SK-N-MC (cell line): ENCODE results near the gene SCRT2.

Experiments used
- EZH2 ChIP-seq: fragments of 200-600 bp; sonication (generic); IDR thresholded peaks from one replicate; pipeline ENCODE4 v1.6.1; 2017; ENCODE audit warnings: antibody characterized with exemption
- POLR2AphosphoS5 ChIP-seq: IDR thresholded peaks from 2 replicates; pipeline ENCODE4 v1.6.1; 2012; ENCODE audit warnings: mild to moderate bottlenecking, low read depth, low read length, borderline replicate concordance

DNA sequence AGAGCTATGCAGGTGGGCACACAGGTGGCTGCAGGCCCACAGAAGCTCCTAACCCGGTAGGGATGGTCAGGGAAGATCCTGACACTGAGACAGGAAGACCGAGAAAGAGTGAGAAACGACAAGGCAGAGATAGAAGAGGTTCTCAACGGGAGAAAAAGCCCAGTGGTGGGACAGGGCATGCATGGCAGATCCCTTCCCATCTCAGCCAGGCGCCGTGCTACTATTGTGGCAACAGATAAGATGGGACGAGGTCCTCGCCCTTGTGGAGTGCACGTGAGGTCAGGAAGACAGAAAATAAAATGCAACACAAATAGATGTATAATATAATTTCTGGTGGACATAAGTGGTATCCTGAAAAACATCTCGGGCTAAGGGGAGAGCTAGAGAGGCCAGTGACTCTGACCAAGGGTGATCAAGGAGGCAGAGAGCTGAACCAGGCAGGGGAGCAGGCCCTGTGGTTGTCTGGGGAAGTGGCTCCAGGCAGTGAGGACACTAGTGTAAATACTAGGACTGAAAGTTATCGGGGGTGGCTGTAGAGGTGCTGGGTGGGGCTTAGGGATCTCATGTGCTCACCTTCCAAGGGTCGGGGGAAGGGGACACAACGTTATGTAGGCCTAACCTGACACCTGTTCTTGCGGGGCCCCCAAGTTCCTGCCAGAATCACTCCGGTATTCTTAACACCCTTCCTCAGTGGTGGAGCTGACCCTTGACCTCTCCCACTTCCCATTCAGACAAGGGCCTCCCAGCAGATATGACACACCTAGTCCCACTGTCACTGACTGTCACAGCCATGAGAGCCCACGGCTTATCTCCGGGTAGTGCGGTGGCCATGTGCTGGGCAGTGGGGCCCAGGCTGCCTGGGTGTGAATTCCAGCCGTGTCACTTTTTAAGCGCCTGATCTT, 23.6 kb downstream of the SCRT2 start:
- TF ChIP-seq EZH2: no peak
- no peak for TF ChIP-seq POLR2AphosphoS5
